NCI-H2196 (cell line): ENCODE data around the gene EPS15.

Source experiments
- DNase-seq: peaks from one replicate; lab custom pipeline; 2025; ENCODE audit not compliant: unreplicated experiment; lab: John Stamatoyannopoulos, UW

Gene EPS15

DNA sequence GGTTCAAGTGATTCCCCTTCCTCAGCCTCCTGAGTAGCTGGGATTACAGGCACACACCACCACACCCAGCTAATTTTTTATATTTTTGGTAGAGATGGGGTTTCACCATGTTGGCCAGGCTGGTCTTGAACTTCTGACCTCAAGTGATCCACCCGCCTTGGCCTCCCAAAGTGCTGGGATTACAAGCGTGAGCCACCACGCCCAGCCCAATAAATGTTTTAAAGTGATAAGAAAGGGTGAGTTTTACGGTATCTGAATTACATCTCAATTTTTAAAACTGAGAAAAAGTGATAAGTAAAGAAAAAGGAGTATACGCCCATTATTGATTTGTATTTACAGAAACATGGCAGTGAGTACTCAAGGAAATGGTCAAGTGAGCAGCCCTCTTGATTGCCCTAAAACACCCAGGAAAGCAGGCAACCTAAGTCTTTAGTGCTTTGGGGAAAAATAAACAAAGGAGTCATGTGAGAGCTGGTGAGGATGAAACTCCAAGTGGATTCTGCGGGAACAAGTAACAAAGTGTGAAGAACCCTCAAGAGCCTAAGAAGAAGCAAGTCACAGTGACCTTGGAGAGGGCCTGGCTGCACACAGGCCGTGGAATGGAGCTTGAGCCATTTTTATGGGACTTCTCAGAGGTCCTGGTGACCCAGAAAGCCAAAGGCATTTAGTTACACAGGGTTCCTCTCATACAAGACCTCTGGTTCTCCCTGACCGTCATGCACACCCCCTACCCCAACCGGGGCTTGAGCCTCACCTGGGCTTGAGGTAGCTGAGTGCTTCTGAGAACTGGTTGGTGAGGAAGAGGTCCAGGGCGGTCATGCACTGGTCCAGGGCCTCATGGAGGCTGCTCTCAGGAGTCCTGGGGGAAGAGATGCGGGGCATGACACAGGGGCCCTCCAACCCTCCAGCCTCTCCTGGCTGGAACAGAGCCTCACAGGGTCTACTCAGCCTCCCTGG is 197.8 kb downstream of the EPS15 start:
- DNase-seq = no peak

DNA sequence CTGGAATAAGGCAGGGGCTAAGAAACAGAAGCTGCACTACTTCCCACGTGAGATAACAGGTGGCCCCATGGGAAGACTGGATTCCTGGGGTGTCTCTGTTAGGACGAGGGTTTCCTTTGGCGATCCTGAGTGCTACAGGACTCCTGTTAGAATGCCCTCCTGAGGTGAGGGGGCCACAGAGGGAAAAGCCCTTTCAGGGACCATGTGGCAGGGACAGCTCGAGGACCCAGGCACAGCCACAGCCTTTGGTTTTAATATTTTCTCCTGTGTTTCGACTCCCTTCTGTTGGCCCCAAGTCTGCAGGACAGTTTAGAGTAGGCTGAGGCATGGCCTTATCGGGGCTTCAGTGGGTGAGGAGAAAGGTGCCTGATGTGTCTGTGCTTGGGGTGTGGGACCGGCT is 201.3 kb downstream of the EPS15 start:
- DNase-seq = no peak

DNA sequence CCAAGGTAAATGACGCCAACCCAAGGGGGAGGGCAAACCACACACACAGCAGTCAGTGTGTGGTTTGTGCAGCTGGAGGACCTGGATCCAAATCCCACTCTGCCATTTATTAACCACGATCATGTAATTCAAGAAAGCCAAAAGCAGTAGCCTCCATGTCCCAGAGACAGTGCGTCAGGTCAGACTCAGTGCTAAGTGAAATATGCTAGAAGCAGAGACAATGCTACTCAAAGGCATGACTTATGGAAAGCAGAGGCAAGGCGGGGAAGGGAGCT is 202.3 kb downstream of the EPS15 start:
- DNase-seq = peak; percentile 50

DNA sequence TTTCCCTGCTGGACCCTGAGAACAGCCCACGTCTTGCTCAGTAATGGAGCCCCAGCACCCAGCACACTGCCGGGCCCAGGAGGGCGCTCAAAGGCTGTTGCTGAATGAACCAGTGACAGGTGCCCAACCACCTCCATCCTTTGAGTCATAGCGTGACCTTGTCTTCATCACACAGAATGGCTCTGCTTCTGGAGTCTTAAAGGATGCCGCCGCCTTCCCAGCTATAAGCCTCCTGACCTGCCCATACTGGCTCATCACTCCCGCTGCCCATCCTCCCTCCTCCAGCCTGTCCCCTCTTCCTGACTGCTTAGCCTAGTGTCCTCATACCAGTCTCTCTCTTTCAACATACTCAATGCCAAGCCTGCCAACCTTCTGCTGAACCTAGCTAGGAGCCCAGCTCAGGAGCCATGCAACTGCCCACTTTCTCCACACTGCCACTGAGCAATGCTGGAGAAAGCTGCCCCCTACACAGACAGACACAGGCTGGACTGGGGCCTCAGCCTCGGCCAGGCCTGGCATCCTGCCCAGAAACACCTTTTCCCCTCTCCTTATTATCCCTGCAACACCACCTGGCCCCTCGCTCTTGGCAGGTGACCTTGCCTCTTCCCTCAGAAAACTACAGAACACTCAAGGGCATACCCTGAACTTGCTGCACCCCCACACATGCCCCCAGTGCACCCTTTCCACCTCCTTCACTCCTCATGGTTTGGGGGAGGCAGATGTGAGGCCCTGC is 202.8 kb downstream of the EPS15 start:
- DNase-seq = peak; percentile 51

DNA sequence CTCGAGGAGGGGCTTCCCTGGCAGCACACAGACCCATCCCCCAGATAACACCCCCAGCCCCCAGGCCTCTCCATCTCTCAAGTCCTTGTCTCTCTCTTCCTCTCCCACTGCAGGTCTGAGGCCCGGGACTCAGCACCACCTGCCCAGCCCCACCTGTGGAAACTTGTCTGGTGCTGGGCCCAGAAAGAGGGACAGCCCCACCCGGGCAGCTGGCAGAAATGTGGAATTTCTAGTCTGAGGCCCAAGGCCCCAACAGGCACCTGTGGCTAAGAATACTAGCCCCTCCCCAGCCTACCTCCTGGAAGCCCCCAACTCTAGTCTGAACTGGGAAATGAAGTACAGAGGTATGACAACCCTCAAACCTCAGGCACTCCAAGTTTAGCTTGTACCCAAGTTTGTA is 204.1 kb downstream of the EPS15 start:
- no peak for DNase-seq

GRCh38 chr1:51313961-51314777 is 204.9 kb downstream of the EPS15 start:
- DNase-seq = no peak

GRCh38 chr1:51313268-51313852 is 205.7 kb downstream of the EPS15 start:
- peak; percentile 9 for DNase-seq

DNA sequence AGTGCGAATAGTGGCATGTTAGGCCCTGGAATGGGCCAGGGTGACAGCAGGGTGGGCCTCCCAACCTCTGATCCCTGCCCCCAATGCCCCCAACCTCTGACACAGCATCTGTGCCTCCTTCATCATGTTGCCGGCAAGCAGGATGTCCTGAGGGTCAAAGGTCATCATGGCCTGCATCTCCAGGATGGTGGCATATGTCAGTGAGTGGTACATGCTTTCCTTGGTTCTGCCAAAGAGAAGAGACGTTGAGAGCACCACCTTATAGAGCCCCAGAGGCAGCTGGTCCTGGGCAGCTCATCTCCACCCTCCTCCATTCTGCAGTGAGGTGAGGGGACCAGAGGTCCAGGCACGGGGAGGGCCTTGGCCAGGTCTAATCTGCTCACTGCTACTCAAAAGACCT is 206.3 kb downstream of the EPS15 start:
- no peak for DNase-seq

- DNase-seq = no peak
Measured at GRCh38 chr1:51311826-51312225, 207.2 kb downstream of the EPS15 start.

GRCh38 chr1:51310871-51311613 is 208.0 kb downstream of the EPS15 start:
- no peak for DNase-seq

DNA sequence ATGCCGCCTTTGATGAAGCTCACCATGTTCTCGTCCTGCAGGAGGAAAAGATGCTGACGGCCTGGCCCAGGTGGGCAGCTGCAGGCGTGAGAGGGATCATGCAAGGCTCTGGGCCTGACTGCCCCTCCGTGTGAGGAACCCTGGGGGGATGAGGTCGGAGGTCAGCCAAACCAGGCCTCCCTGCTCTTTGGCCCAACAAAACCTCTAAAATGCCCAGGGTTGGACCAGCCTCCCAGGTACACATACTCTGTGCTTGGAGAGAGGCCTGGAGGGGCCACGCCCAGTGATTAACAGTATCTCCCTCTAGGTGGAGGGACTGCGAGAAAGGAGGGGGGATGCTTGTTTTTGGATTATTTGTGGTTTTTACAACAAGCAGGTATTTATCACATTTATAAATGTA is 209.8 kb downstream of the EPS15 start:
- DNase-seq = no peak

DNA sequence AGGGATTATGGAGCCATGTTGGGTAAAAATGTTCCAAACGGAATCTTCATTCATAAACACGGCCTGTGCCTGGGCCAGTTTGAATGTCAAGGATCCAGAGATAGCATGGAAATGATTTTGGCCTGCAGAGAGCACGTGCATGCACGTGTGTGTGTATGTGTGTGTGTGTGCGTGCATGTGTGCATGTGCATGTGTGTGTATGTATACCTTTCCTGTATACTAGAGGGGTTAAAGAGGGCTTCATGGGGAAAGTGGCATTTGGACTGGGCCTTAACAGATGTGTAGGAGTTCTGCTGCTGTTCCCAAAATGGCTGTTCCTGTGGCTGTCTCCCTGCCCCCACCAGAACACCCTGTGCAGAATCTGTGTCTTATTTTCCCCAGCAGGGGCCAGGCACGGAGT is 210.4 kb downstream of the EPS15 start:
- no peak for DNase-seq

GRCh38 chr1:51306950-51307349 is 212.1 kb downstream of the EPS15 start:
- peak; percentile 19 for DNase-seq

- no peak for DNase-seq
Measured at GRCh38 chr1:51305371-51305823, 213.7 kb downstream of the EPS15 start.

DNA sequence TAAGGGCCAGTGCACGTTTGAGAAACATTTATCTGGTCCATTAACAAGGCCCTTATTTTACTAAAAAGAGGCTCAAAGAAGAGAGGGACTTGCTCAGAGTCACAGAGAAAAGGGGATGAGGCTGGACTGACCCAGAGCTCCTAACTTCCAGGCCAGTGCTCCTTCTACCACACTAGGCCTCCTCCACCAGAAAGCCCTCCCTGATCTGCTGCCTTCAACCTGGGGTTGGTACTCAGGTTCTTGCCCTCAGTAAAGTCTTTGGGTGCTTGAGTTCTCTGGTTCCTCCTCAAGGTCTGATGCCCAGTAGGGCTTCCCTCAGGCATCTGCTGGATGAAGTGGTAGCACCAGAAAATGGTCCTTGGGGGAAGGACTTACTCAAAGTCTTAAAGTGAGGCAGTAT is 214.7 kb downstream of the EPS15 start:
- no peak for DNase-seq
